ENCODE results near the gene POLE. TPM values are rescaled to one million over a fixed set of nuclear protein-coding genes. Genes with fewer than 3 reads are reported as not detected.

Gene POLE
- total RNA-seq, 1 experiment from 2014 or later: 96.1 TPM

GRCh38 chr12:132736378-132736777 is 49.2 kb upstream of the POLE start:
- DNase-seq (no peak), ATAC-seq (no peak)
- TF ChIP-seq, protein P1, sequence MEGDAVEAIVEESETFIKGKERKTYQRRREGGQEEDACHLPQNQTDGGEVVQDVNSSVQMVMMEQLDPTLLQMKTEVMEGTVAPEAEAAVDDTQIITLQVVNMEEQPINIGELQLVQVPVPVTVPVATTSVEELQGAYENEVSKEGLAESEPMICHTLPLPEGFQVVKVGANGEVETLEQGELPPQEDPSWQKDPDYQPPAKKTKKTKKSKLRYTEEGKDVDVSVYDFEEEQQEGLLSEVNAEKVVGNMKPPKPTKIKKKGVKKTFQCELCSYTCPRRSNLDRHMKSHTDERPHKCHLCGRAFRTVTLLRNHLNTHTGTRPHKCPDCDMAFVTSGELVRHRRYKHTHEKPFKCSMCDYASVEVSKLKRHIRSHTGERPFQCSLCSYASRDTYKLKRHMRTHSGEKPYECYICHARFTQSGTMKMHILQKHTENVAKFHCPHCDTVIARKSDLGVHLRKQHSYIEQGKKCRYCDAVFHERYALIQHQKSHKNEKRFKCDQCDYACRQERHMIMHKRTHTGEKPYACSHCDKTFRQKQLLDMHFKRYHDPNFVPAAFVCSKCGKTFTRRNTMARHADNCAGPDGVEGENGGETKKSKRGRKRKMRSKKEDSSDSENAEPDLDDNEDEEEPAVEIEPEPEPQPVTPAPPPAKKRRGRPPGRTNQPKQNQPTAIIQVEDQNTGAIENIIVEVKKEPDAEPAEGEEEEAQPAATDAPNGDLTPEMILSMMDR (conservative IDR thresholded peaks at IDR 0.05; ENCODE audit: low read depth, low read length): no peak
- TF ChIP-seq EZH2phosphoT487 (IDR thresholded peaks at IDR 0.05; ENCODE audit: borderline replicate concordance, low read length) (no peak), EZH2 (IDR thresholded peaks at IDR 0.05; ENCODE audit: low read length, unreplicated experiment) (no peak)
- Histone ChIP-seq H2AFZ (ENCODE audit: low read length) (no peak overlapping the region), H3F3A (ENCODE audit: low read length, unreplicated experiment) (peaks cover 1% of the 10 kb centered on the region), H3K9me3 (ENCODE audit: low read length) (no peaks in the 10 kb centered on the region), H3K4me3 (ENCODE audit: low read length) (no peak overlapping the region), H3K4me1 (ENCODE audit: insufficient read depth, low read length) (no peaks in the 10 kb centered on the region), H3K27me3 (ENCODE audit: low read length) (no peaks in the 10 kb centered on the region), H3K9ac (ENCODE audit: low read length) (no peak overlapping the region), H3K36me3 (ENCODE audit: low read depth, low read length) (peaks cover 78% of the 10 kb centered on the region), H3K9me2 (replicated peaks; ENCODE audit: low read length) (no peaks in the 10 kb centered on the region), H3K4me2 (ENCODE audit: low read length) (no peak overlapping the region), H4K20me1 (ENCODE audit: low read length) (0 out of 2 replicates have a peak, but pooled peaks cover 2% of the 10 kb centered on the region), H3K79me2 (ENCODE audit: low read length) (no peaks in the 10 kb centered on the region), H3K27ac (ENCODE audit: low read length) (no peak overlapping the region)
- intact Hi-C loops (cut with micrococcal nuclease): no loop called here
- BruUV-seq (replicated peaks): no TSS peak
- POLR2A ChIA-PET (ENCODE audit: unreplicated experiment): no interaction called here
- CTCF ChIA-PET: no interaction called here

- H3K9me2 ChIP-seq (replicated peaks; ENCODE audit: low read length): no peaks in the 10 kb centered on the region
- H3K4me1 ChIP-seq (ENCODE audit: insufficient read depth, low read length): no peaks in the 10 kb centered on the region
- no peaks in the 10 kb centered on the region for H4K20me1 ChIP-seq (ENCODE audit: low read length)
- H3F3A ChIP-seq (ENCODE audit: low read length, unreplicated experiment): peaks cover 5% of the 10 kb centered on the region
- no peak overlapping the region for H3K27ac ChIP-seq (ENCODE audit: low read length)
- ATAC-seq: no peak
- BruUV-seq (replicated peaks): no TSS peak
- H3K4me2 ChIP-seq (ENCODE audit: low read length): no peak overlapping the region
- H3K9ac ChIP-seq (ENCODE audit: low read length): no peak overlapping the region
- peaks cover 77% of the 10 kb centered on the region for H3K36me3 ChIP-seq (ENCODE audit: low read depth, low read length)
- no peak for DNase-seq
- no peak overlapping the region for H3K4me3 ChIP-seq (ENCODE audit: low read length)
- intact Hi-C loops (cut with micrococcal nuclease): no loop called here
- no peaks in the 10 kb centered on the region for H3K9me3 ChIP-seq (ENCODE audit: low read length)
- no peaks in the 10 kb centered on the region for H3K79me2 ChIP-seq (ENCODE audit: low read length)
- no peaks in the 10 kb centered on the region for H3K27me3 ChIP-seq (ENCODE audit: low read length)
- CTCF ChIA-PET: no interaction called here
- H2AFZ ChIP-seq (ENCODE audit: low read length): no peak overlapping the region
- TF ChIP-seq EZH2 (IDR thresholded peaks at IDR 0.05; ENCODE audit: low read length, unreplicated experiment): no peak
- no peak for TF ChIP-seq EZH2phosphoT487 (IDR thresholded peaks at IDR 0.05; ENCODE audit: borderline replicate concordance, low read length)
- TF ChIP-seq, protein P1 (conservative IDR thresholded peaks at IDR 0.05; ENCODE audit: low read depth, low read length): no peak
- POLR2A ChIA-PET (ENCODE audit: unreplicated experiment): no interaction called here
Measured at GRCh38 chr12:132735496-132735895, 48.4 kb upstream of the POLE start.

- DNase-seq: no peak
- BruUV-seq (replicated peaks): no TSS peak
- intact Hi-C loops (cut with micrococcal nuclease): no loop called here
- Histone ChIP-seq H3K27me3 (ENCODE audit: low read length) (no peaks in the 10 kb centered on the region), H3K4me2 (ENCODE audit: low read length) (no peak overlapping the region), H4K20me1 (ENCODE audit: low read length) (no peaks in the 10 kb centered on the region), H3K9ac (ENCODE audit: low read length) (no peak overlapping the region), H3K4me1 (ENCODE audit: insufficient read depth, low read length) (no peaks in the 10 kb centered on the region), H3K36me3 (ENCODE audit: low read depth, low read length) (peaks cover 67% of the 10 kb centered on the region), H3K79me2 (ENCODE audit: low read length) (no peaks in the 10 kb centered on the region), H3K27ac (ENCODE audit: low read length) (no peak overlapping the region), H3K9me2 (replicated peaks; ENCODE audit: low read length) (no peaks in the 10 kb centered on the region), H3F3A (ENCODE audit: low read length, unreplicated experiment) (peaks cover 5% of the 10 kb centered on the region), H3K4me3 (ENCODE audit: low read length) (no peak overlapping the region), H3K9me3 (ENCODE audit: low read length) (no peaks in the 10 kb centered on the region), H2AFZ (ENCODE audit: low read length) (no peak overlapping the region)
- ChIA-PET CTCF (no interaction called here), POLR2A (ENCODE audit: unreplicated experiment) (no interaction called here)
- TF ChIP-seq, protein P1 (conservative IDR thresholded peaks at IDR 0.05; ENCODE audit: low read depth, low read length): no peak
- no peak for TF ChIP-seq EZH2 (IDR thresholded peaks at IDR 0.05; ENCODE audit: low read length, unreplicated experiment)
- no peak for TF ChIP-seq EZH2phosphoT487 (IDR thresholded peaks at IDR 0.05; ENCODE audit: borderline replicate concordance, low read length)
- ATAC-seq: no peak
Measured at GRCh38 chr12:132734206-132734605, 47.1 kb upstream of the POLE start.
